ENCODE measurements around the gene SUPT20H.

- TF ChIP-seq TAF1 (IDR thresholded peaks at IDR 0.05; ENCODE audit: borderline replicate concordance, insufficient read depth, low read length) (no peak), POLR2AphosphoS5 (IDR thresholded peaks at IDR 0.05; ENCODE audit: low read depth, low read length) (no peak), SIN3A (IDR thresholded peaks at IDR 0.05; ENCODE audit: borderline replicate concordance, insufficient read depth, low read length) (no peak), REST (IDR thresholded peaks at IDR 0.05; ENCODE audit: insufficient read depth in 1 of 2, low read depth in 2 of 2, low read length in 2 of 2) (no peak), FOXP2 (optimal IDR thresholded peaks at IDR 0.05; ENCODE audit: borderline replicate concordance, extremely low read depth, extremely low read length, insufficient read depth) (no peak)
These were observed 99.9 kb downstream of the SUPT20H start for GRCh38 chr13:36959456-36960116.

Measured in PFSK-1 (cell line).